IMR-90 (cell line): Measurements from ENCODE around the gene PAK4. TPM values are rescaled to one million over a fixed set of nuclear protein-coding genes. Genes with fewer than 3 reads are reported as not detected.

Source experiments
- ATAC-seq: fragments of 200-7000 bp; cut with Tn5 transposase; 2 replicates; pipeline ENCODE4 v1.9.1; 2020; ENCODE audit warnings: low read depth, mild to moderate bottlenecking, moderate library complexity
- BruUV-seq: library from RNA; stranded (reverse); fragments of 400-500 nt; replicated peaks from 2 replicates; lab custom pipeline; 2021; lab: Mats Ljungman, UMichigan
- CTCF ChIA-PET: fragments of 300-600 bp; formaldehyde crosslinking; extraction: SDS; loops from one replicate; lab custom pipeline; 2021; ENCODE audit warnings: antibody characterized with exemption; lab: Yijun Ruan, JAX
- POLR2A ChIA-PET: fragments of 300-600 bp; sonication (Branson Sonifier 250); formaldehyde crosslinking; loops from one replicate; lab custom pipeline; 2022; ENCODE audit warnings: antibody characterized with exemption; ENCODE audit not compliant: unreplicated experiment; lab: Charles Lee
- DNase-seq: peaks from one replicate; pipeline ENCODE4 v3.0.0; 2013
- H2AFZ ChIP-seq: replicated peaks from 2 replicates; pipeline ENCODE3; 2013; ENCODE audit warnings: low read length, mild to moderate bottlenecking; ENCODE audit not compliant: poor library complexity
- H2AK5ac ChIP-seq: 2 replicates; pipeline ENCODE4 v1.6.1; 2013; ENCODE audit warnings: low read depth, low read length, inconsistent platforms
- H2AK9ac ChIP-seq: replicated peaks from 2 replicates; pipeline ENCODE3; 2013; ENCODE audit warnings: mild to moderate bottlenecking, low read depth, low read length, moderate library complexity; ENCODE audit not compliant: poor library complexity
- H2BK120ac ChIP-seq: 2 replicates; pipeline ENCODE4 v1.6.1; 2013; ENCODE audit warnings: low read depth, low read length, inconsistent platforms
- H2BK15ac ChIP-seq: 3 replicates; pipeline ENCODE4 v1.6.1; 2013; ENCODE audit warnings: low read depth, low read length, inconsistent platforms
- H2BK20ac ChIP-seq: 2 replicates; pipeline ENCODE4 v1.6.1; 2013; ENCODE audit warnings: low read depth, mild to moderate bottlenecking, inconsistent platforms, low read length, moderate library complexity
- H2BK5ac ChIP-seq: 2 replicates; pipeline ENCODE4 v1.6.1; 2013; ENCODE audit warnings: mild to moderate bottlenecking, low read depth, low read length, inconsistent platforms; ENCODE audit not compliant: poor library complexity, severe bottlenecking
- H3K14ac ChIP-seq: replicated peaks from 2 replicates; pipeline ENCODE4 v1.6.1; 2013; ENCODE audit warnings: low read depth, low read length, inconsistent platforms
- H3K18ac ChIP-seq: 2 replicates; pipeline ENCODE4 v1.6.1; 2013; ENCODE audit warnings: low read depth, low read length, control low read depth
- H3K23ac ChIP-seq: 2 replicates; pipeline ENCODE4 v1.6.1; 2013; ENCODE audit warnings: low read depth, low read length, inconsistent platforms
- H3K27ac ChIP-seq: 2 replicates; pipeline ENCODE4 v1.5.1; 2013; ENCODE audit warnings: mild to moderate bottlenecking, control low read depth, low read length; ENCODE audit not compliant: insufficient read depth
- H3K27me3 ChIP-seq: 2 replicates; pipeline ENCODE4 v1.6.1; 2013; ENCODE audit warnings: low read length; ENCODE audit not compliant: control insufficient read depth, insufficient read depth
- H3K36me3 ChIP-seq: 2 replicates; pipeline ENCODE4 v1.6.1; 2013; ENCODE audit warnings: low read length, mixed read lengths; ENCODE audit not compliant: control insufficient read depth, insufficient read depth
- H3K4ac ChIP-seq: 2 replicates; pipeline ENCODE4 v1.6.1; 2013; ENCODE audit warnings: low read depth, low read length, inconsistent platforms
- H3K4me1 ChIP-seq: 2 replicates; pipeline ENCODE4 v1.6.1; 2013; ENCODE audit warnings: low read length, mixed read lengths; ENCODE audit not compliant: control insufficient read depth, insufficient read depth
- H3K4me2 ChIP-seq: 2 replicates; pipeline ENCODE4 v1.6.1; 2013; ENCODE audit warnings: low read depth, mild to moderate bottlenecking, control low read depth, low read length, moderate library complexity
- H3K4me3 ChIP-seq: 2 replicates; pipeline ENCODE4 v1.5.1; 2013; ENCODE audit warnings: low read depth, mild to moderate bottlenecking, control low read depth, low read length, moderate library complexity; ENCODE audit not compliant: insufficient read depth
- H3K56ac ChIP-seq: 2 replicates; pipeline ENCODE4 v1.6.1; 2013; ENCODE audit warnings: low read length, inconsistent platforms; ENCODE audit not compliant: insufficient read depth; ENCODE audit errors: extremely low read depth
- H3K79me1 ChIP-seq, 2 experiments: 2 replicates each; pipeline ENCODE4 v1.6.1; 2013; ENCODE audit warnings: low read length in 2 of 2, inconsistent platforms in 1 of 2, low read depth in 1 of 2
- H3K9ac ChIP-seq: 2 replicates; pipeline ENCODE4 v1.6.1; 2013; ENCODE audit warnings: low read depth, low read length, control low read depth
- H3K9me1 ChIP-seq: 2 replicates; pipeline ENCODE4 v1.6.1; 2013; ENCODE audit warnings: low read length, inconsistent platforms; ENCODE audit not compliant: insufficient read depth
- H3K9me3 ChIP-seq: 2 replicates; pipeline ENCODE4 v1.6.1; 2013; ENCODE audit warnings: low read length; ENCODE audit not compliant: control insufficient read depth, insufficient read depth
- H4K20me1 ChIP-seq: 2 replicates; pipeline ENCODE4 v1.6.1; 2013; ENCODE audit warnings: low read length, inconsistent platforms; ENCODE audit not compliant: insufficient read depth
- H4K5ac ChIP-seq: 2 replicates; pipeline ENCODE4 v1.6.1; 2013; ENCODE audit warnings: mild to moderate bottlenecking, low read depth, low read length, control low read depth
- H4K8ac ChIP-seq, 2 experiments: 2 replicates each; pipeline ENCODE4 v1.6.1; 2013; ENCODE audit warnings: low read depth in 2 of 2, low read length in 2 of 2, control low read depth in 1 of 2, inconsistent platforms in 1 of 2
- H4K91ac ChIP-seq: 2 replicates; pipeline ENCODE4 v1.6.1; 2013; ENCODE audit warnings: low read depth, low read length, inconsistent platforms; ENCODE audit not compliant: insufficient read depth
- BHLHE40 ChIP-seq: fragments of 150-350 bp; IDR thresholded peaks from 2 replicates; pipeline ENCODE4 v1.6.1; 2016; ENCODE audit warnings: mild to moderate bottlenecking, low read depth, low read length
- CEBPB ChIP-seq: IDR thresholded peaks from 2 replicates; pipeline ENCODE4 v1.6.1; 2012; ENCODE audit warnings: low read depth, low read length, improper control_type of control experiment
- FOS ChIP-seq: fragments of 150-350 bp; IDR thresholded peaks from 2 replicates; pipeline ENCODE4 v1.6.1; 2016; ENCODE audit warnings: low read depth, low read length
- MAFK ChIP-seq: IDR thresholded peaks from 2 replicates; pipeline ENCODE4 v1.6.1; 2012; ENCODE audit warnings: low read depth, low read length, improper control_type of control experiment
- MAZ ChIP-seq: IDR thresholded peaks from 2 replicates; pipeline ENCODE4 v1.6.1; 2012; ENCODE audit warnings: low read depth, mild to moderate bottlenecking, low read length, improper control_type of control experiment, moderate library complexity, borderline replicate concordance
- NFE2L2 ChIP-seq: fragments of 150-350 bp; IDR thresholded peaks from 2 replicates; pipeline ENCODE4 v1.6.1; 2016; ENCODE audit warnings: low read depth, mild to moderate bottlenecking, low read length
- POLR2A ChIP-seq: IDR thresholded peaks from 2 replicates; pipeline ENCODE4 v1.6.1; 2012; ENCODE audit warnings: mild to moderate bottlenecking, low read depth, low read length
- RCOR1 ChIP-seq: IDR thresholded peaks from 2 replicates; pipeline ENCODE4 v1.6.1; 2012; ENCODE audit warnings: mild to moderate bottlenecking, low read length, improper control_type of control experiment; ENCODE audit not compliant: insufficient replicate concordance
- RFX5 ChIP-seq: IDR thresholded peaks from 2 replicates; pipeline ENCODE4 v1.8.0; 2012; ENCODE audit warnings: low read depth, mild to moderate bottlenecking, low read length, moderate library complexity
- SMC3 ChIP-seq: fragments of 150-350 bp; IDR thresholded peaks from 2 replicates; pipeline ENCODE4 v1.6.1; 2016; ENCODE audit warnings: low read depth, mild to moderate bottlenecking, antibody characterized with exemption, low read length, moderate library complexity
- WGBS, 2 experiments: methylation state at CpG; one replicate each; pipeline versions ENCODE4 v1.1.5 to v1.1.7; 2013; ENCODE audit warnings: missing lambda C conversion rate in 2 of 2; ENCODE audit not compliant: insufficient read length in 1 of 2; ENCODE audit errors: extremely low coverage in 2 of 2; 5-methylcytosine and 5-hydroxymethylcytosine counted together
- dilution Hi-C: fragments of 300-500 bp; cut with HindIII; formaldehyde crosslinking; loops from one replicate; pipeline ENCODE4 v1.14.3; 2018; ENCODE audit warnings: low sequenced_read_pairs; ENCODE audit not compliant: unreplicated experiment
- in situ Hi-C: fragments of 300-500 bp; cut with MboI; formaldehyde crosslinking; loops from 3 replicates; pipeline ENCODE4 v1.14.3; 2019; ENCODE audit warnings: low sequenced_read_pairs, inconsistent platforms, mixed read lengths
- intact Hi-C: fragments of 100-400 bp; cut with micrococcal nuclease; formaldehyde crosslinking; loops from 2 replicates; pipeline ENCODE4 v1.10.0; 2022
- polyA plus RNA-seq, 3 experiments: library from polyadenylated mRNA; depleted of rRNA; stranded (reverse); fragments of >200 nt; gene quantifications; 2 replicates each; pipeline ENCODE4 v1.2.3, GENCODE V29; 2012; ENCODE audit warnings: low replicate concordance in 1 of 3
- total RNA-seq: library from RNA; depleted of rRNA; stranded (reverse); fragments of >200 nt; gene quantifications from 2 replicates; pipeline ENCODE4 v1.2.3, GENCODE V29; 2012

Gene PAK4
- total and polyA plus RNA-seq, 2 of the 4 experiments (the other 2 are of a cell fraction) = 2.0 to 27.2 TPM

GRCh38 chr19:39078436-39079200, 47.0 kb upstream of the PAK4 start:
- Histone ChIP-seq H2AFZ (peak overlapping the region; percentile 60), H3K27ac (peak overlapping the region; percentile 39), H2BK5ac (peak overlapping the region; percentile 72), H3K4me1 (peaks cover 3% of the 10 kb centered on the region), H4K20me1 (no peaks in the 10 kb centered on the region), H2BK120ac (peak overlapping the region; percentile 56), H3K4me3 (no peak overlapping the region), H2AK5ac (peak overlapping the region; percentile 18), H3K9me1 (peaks cover 4% of the 10 kb centered on the region), H3K14ac (no peak overlapping the region), H2BK15ac (peak overlapping the region; percentile 25; the same call in 1 of the 3 replicates), H4K91ac (peak overlapping the region; percentile 50), H3K56ac (0 out of 2 replicates have a peak overlapping the region, but pooled peaks have one; percentile 42), H3K4ac (peak overlapping the region; percentile 16; the same call in 1 of the 2 replicates), H3K18ac (peak overlapping the region; percentile 18; the same call in 1 of the 2 replicates), H2AK9ac (peak overlapping the region; percentile 2), H3K4me2 (peak overlapping the region; percentile 21; the same call in 1 of the 2 replicates), H4K8ac (peak overlapping the region in 1 of 2 experiments; percentile 18; a peak in 2 of 4 replicates), H3K9me3 (no peaks in the 10 kb centered on the region), H3K27me3 (peaks cover 15% of the 10 kb centered on the region), H3K9ac (no peak overlapping the region), H3K79me1 (no peaks in the 10 kb centered on the region), H3K23ac (peak overlapping the region; percentile 48; the same call in 1 of the 2 replicates), H2BK20ac (peak overlapping the region; percentile 80), H4K5ac (peak overlapping the region; percentile 9; the same call in 1 of the 2 replicates), H3K36me3 (no peaks in the 10 kb centered on the region)
- ATAC-seq (peak; percentile 91), DNase-seq (peak; percentile 97)
- 0 to 100% methylated on average over 1 of the region's 7 CpGs for WGBS, 2 experiments
- intact Hi-C loops = no loop called here
- in situ Hi-C loops = no loop called here
- ChIA-PET CTCF (interaction anchor here (1.8 kb wide), 1 partner anchor 27 kb away, joined by 6 read pairs; no protein-coding TSS in a partner anchor), POLR2A (no interaction called here)
- BruUV-seq = no TSS peak
- TF ChIP-seq MAFK (peak; percentile 37; the same call in 1 of the 2 replicates), MAZ (0 out of 2 replicates have a peak, but pooled peaks have one; percentile 6), RFX5 (no peak), RCOR1 (peak; percentile 99), POLR2A (no peak), FOS (peak; percentile 64; the same call in 1 of the 2 replicates), NFE2L2 (peak; percentile 80; the same call in 1 of the 2 replicates), SMC3 (no peak), BHLHE40 (peak; percentile 55), CEBPB (no peak; the same call in 1 of the 2 replicates)
- dilution Hi-C loops = no loop called here
